Calu3 (cell line): Measurements from ENCODE around the gene AKAP9. TPM values are rescaled to one million over a fixed set of nuclear protein-coding genes. Genes with fewer than 3 reads are reported as not detected.
"Not testable (repeated sequence)": the region's sequence is repeated elsewhere in the genome, so short reads cannot be mapped to it uniquely, and the experiment has no call there.

Experiments
- BruUV-seq: library from RNA; stranded (reverse); fragments of 400-500 nt; replicated peaks from 2 replicates; lab custom pipeline; 2021; lab: Mats Ljungman, UMichigan
- CTCF ChIA-PET: fragments of 300-600 bp; sonication (Branson Sonifier 250); formaldehyde crosslinking; loops from one replicate; lab custom pipeline; 2022; ENCODE audit warnings: antibody characterized with exemption; lab: Charles Lee
- DNase-seq: peaks from one replicate; pipeline ENCODE4 v3.0.0; 2022
- H3K27ac Mint-ChIP-seq: one replicate; pipeline ENCODE4 v1.8.0; 2022; ENCODE audit warnings: mixed read lengths; ENCODE audit not compliant: unreplicated experiment
- H3K27me3 Mint-ChIP-seq: one replicate; pipeline ENCODE4 v1.8.0; 2022; ENCODE audit warnings: mixed read lengths; ENCODE audit not compliant: unreplicated experiment
- H3K36me3 Mint-ChIP-seq: one replicate; pipeline ENCODE4 v1.8.0; 2022; ENCODE audit warnings: mild to moderate bottlenecking, moderate library complexity, mixed read lengths; ENCODE audit not compliant: insufficient read depth, unreplicated experiment
- H3K4me1 Mint-ChIP-seq: one replicate; pipeline ENCODE4 v1.8.0; 2022; ENCODE audit warnings: mild to moderate bottlenecking, low read depth, mixed read lengths; ENCODE audit not compliant: unreplicated experiment
- H3K4me3 Mint-ChIP-seq: one replicate; pipeline ENCODE4 v1.8.0; 2022; ENCODE audit warnings: mild to moderate bottlenecking, low read depth, moderate library complexity, mixed read lengths; ENCODE audit not compliant: unreplicated experiment
- H3K9me3 Mint-ChIP-seq: one replicate; pipeline ENCODE4 v1.8.0; 2022; ENCODE audit warnings: low read depth, mixed read lengths; ENCODE audit not compliant: unreplicated experiment
- CTCF ChIP-seq: fragments of 200-600 bp; IDR thresholded peaks from one replicate; pipeline ENCODE4 v1.8.0; 2022; ENCODE audit warnings: antibody characterized with exemption; ENCODE audit not compliant: unreplicated experiment
- intact Hi-C: fragments of 100-400 bp; cut with micrococcal nuclease; formaldehyde crosslinking; loops from one replicate; pipeline ENCODE4 v1.10.0; 2022; ENCODE audit not compliant: unreplicated experiment
- total RNA-seq: library from RNA; stranded (reverse); gene quantifications from 2 replicates; pipeline ENCODE4 v1.2.3, GENCODE V29; 2022

AKAP9 gene
- total RNA-seq, 1 experiment from 2014 or later = 33.4 TPM

GRCh38 chr7:92010215-92010614 lies 69.6 kb downstream of the AKAP9 start:
- no peak for TF ChIP-seq CTCF
- H3K9me3 Mint-ChIP-seq = peaks cover under 1% of the 10 kb centered on the region
- H3K4me3 Mint-ChIP-seq = no peak overlapping the region
- peaks cover 2% of the 10 kb centered on the region for H3K36me3 Mint-ChIP-seq
- H3K27ac Mint-ChIP-seq = no peak overlapping the region
- CTCF ChIA-PET = no interaction called here
- H3K27me3 Mint-ChIP-seq = no peaks in the 10 kb centered on the region
- intact Hi-C loops = no loop called here
- no TSS peak for BruUV-seq
- H3K4me1 Mint-ChIP-seq = no peaks in the 10 kb centered on the region
- no peak for DNase-seq

GRCh38 chr7:92013611-92014010 lies 72.9 kb downstream of the AKAP9 start:
- TF ChIP-seq CTCF = no peak
- CTCF ChIA-PET = interaction anchor here (0.7 kb wide), 1 partner anchor 129 kb away, joined by 4 read pairs; no protein-coding TSS in a partner anchor
- Mint-ChIP-seq H3K4me1 (no peaks in the 10 kb centered on the region), H3K4me3 (no peak overlapping the region), H3K9me3 (no peaks in the 10 kb centered on the region), H3K36me3 (no peaks in the 10 kb centered on the region), H3K27me3 (no peaks in the 10 kb centered on the region), H3K27ac (no peak overlapping the region)
- BruUV-seq = no TSS peak
- DNase-seq = no peak
- intact Hi-C loops = no loop called here

GRCh38 chr7:92020636-92021035 lies 80.0 kb downstream of the AKAP9 start:
- H3K36me3 Mint-ChIP-seq = no peaks in the 10 kb centered on the region
- H3K4me1 Mint-ChIP-seq = peaks cover 15% of the 10 kb centered on the region
- no peak overlapping the region for H3K4me3 Mint-ChIP-seq
- BruUV-seq = no TSS peak
- no peak overlapping the region for H3K27ac Mint-ChIP-seq
- no peak for TF ChIP-seq CTCF
- H3K27me3 Mint-ChIP-seq = no peaks in the 10 kb centered on the region
- H3K9me3 Mint-ChIP-seq = no peaks in the 10 kb centered on the region
- intact Hi-C loops = no loop called here
- no peak for DNase-seq
- CTCF ChIA-PET = no interaction called here

GRCh38 chr7:92025260-92025659 lies 84.6 kb downstream of the AKAP9 start:
- BruUV-seq = no TSS peak

GRCh38 chr7:92026635-92027034 lies 86.0 kb downstream of the AKAP9 start:
- H3K4me3 Mint-ChIP-seq, CTCF ChIA-PET, H3K9me3 Mint-ChIP-seq, BruUV-seq, H3K4me1 Mint-ChIP-seq, H3K27ac Mint-ChIP-seq, intact Hi-C loops, H3K36me3 Mint-ChIP-seq, DNase-seq, H3K27me3 Mint-ChIP-seq: not testable (repeated sequence)

More at GRCh38 chr7:92025260-92025659, 84.6 kb downstream of the AKAP9 start:
- H3K9me3 Mint-ChIP-seq = no peaks in the 10 kb centered on the region
- peaks cover 10% of the 10 kb centered on the region for H3K4me1 Mint-ChIP-seq
- peaks cover 8% of the 10 kb centered on the region for H3K36me3 Mint-ChIP-seq
- intact Hi-C loops = no loop called here
- no peak for DNase-seq
- CTCF ChIA-PET = no interaction called here
- no peaks in the 10 kb centered on the region for H3K27me3 Mint-ChIP-seq
- no peak for TF ChIP-seq CTCF
- no peak overlapping the region for H3K4me3 Mint-ChIP-seq
- H3K27ac Mint-ChIP-seq = no peak overlapping the region

- H3K36me3 Mint-ChIP-seq, H3K9me3 Mint-ChIP-seq, CTCF ChIA-PET, DNase-seq, H3K4me3 Mint-ChIP-seq, H3K4me1 Mint-ChIP-seq, H3K27me3 Mint-ChIP-seq, intact Hi-C loops, BruUV-seq, H3K27ac Mint-ChIP-seq: not testable (repeated sequence)
These were observed 86.5 kb downstream of the AKAP9 start for GRCh38 chr7:92027128-92027527.
